ENCODE data around the gene CTBP1. TPM values are rescaled to one million over a fixed set of nuclear protein-coding genes. Genes with fewer than 3 reads are reported as not detected.

The CTBP1 gene
- polyA plus RNA-seq, 4 donors: 130 to 166 (median 139) TPM

- DNase-seq (ENCODE audit: low read depth in 4 of 4, low spot score in 3 of 4): no peak
Measured at GRCh38 chr4:1212546-1213335, 36.2 kb downstream of the CTBP1 start.

GRCh38 chr4:1211891-1212545 is 36.9 kb downstream of the CTBP1 start:
- DNase-seq (ENCODE audit: low read depth in 4 of 4, low spot score in 3 of 4): no peak

GRCh38 chr4:1211371-1211770 is 37.6 kb downstream of the CTBP1 start:
- DNase-seq (ENCODE audit: low read depth in 4 of 4, low spot score in 3 of 4): no peak

GRCh38 chr4:1210971-1211370 is 38.0 kb downstream of the CTBP1 start:
- DNase-seq (ENCODE audit: low read depth in 4 of 4, low spot score in 3 of 4): no peak

GRCh38 chr4:1210241-1210841 is 38.6 kb downstream of the CTBP1 start:
- DNase-seq (ENCODE audit: low read depth in 4 of 4, low spot score in 3 of 4): no peak

- DNase-seq (ENCODE audit: low read depth in 4 of 4, low spot score in 3 of 4): no peak
Measured at GRCh38 chr4:1209821-1210220, 39.1 kb downstream of the CTBP1 start.

- DNase-seq (ENCODE audit: low read depth in 4 of 4, low spot score in 3 of 4): no peak
Measured at GRCh38 chr4:1208970-1209704, 39.8 kb downstream of the CTBP1 start.

GRCh38 chr4:1208266-1208961 is 40.5 kb downstream of the CTBP1 start:
- DNase-seq (ENCODE audit: low read depth in 4 of 4, low spot score in 3 of 4): no peak

- peak in 2 of 4 donors; percentile 58 to 60 for DNase-seq (ENCODE audit: low read depth in 4 of 4, low spot score in 3 of 4)
Measured at GRCh38 chr4:1207603-1208265, 41.2 kb downstream of the CTBP1 start.

GRCh38 chr4:1207157-1207470 is 41.8 kb downstream of the CTBP1 start:
- no peak for DNase-seq (ENCODE audit: low read depth in 4 of 4, low spot score in 3 of 4)

- no peak for DNase-seq (ENCODE audit: low read depth in 4 of 4, low spot score in 3 of 4)
Measured at GRCh38 chr4:1206299-1207156, 42.4 kb downstream of the CTBP1 start.

GRCh38 chr4:1205586-1206298 is 43.2 kb downstream of the CTBP1 start:
- no peak for DNase-seq (ENCODE audit: low read depth in 4 of 4, low spot score in 3 of 4)

GRCh38 chr4:1204828-1205585 is 43.9 kb downstream of the CTBP1 start:
- no peak for DNase-seq (ENCODE audit: low read depth in 4 of 4, low spot score in 3 of 4)

- DNase-seq (ENCODE audit: low read depth in 4 of 4, low spot score in 3 of 4): no peak
Measured at GRCh38 chr4:1204286-1204827, 44.6 kb downstream of the CTBP1 start.

- no peak for DNase-seq (ENCODE audit: low read depth in 4 of 4, low spot score in 3 of 4)
Measured at GRCh38 chr4:1203026-1203616, 45.8 kb downstream of the CTBP1 start.

GRCh38 chr4:1202526-1203011 is 46.4 kb downstream of the CTBP1 start:
- no peak for DNase-seq (ENCODE audit: low read depth in 4 of 4, low spot score in 3 of 4)
